KBM-7 (cell line): Measurements from ENCODE around the gene FAM234B.

Experiments used
- DNase-seq: peaks from one replicate; pipeline ENCODE4 v3.0.0-alpha.2; 2015
- in situ Hi-C: fragments of 300-500 bp; cut with MboI; formaldehyde crosslinking; loops from 2 replicates; pipeline ENCODE4 v1.14.3; 2020; ENCODE audit warnings: low sequenced_read_pairs, low pct_unique_long_range_greater_than_20kb, mixed read lengths

Gene FAM234B, protein sequence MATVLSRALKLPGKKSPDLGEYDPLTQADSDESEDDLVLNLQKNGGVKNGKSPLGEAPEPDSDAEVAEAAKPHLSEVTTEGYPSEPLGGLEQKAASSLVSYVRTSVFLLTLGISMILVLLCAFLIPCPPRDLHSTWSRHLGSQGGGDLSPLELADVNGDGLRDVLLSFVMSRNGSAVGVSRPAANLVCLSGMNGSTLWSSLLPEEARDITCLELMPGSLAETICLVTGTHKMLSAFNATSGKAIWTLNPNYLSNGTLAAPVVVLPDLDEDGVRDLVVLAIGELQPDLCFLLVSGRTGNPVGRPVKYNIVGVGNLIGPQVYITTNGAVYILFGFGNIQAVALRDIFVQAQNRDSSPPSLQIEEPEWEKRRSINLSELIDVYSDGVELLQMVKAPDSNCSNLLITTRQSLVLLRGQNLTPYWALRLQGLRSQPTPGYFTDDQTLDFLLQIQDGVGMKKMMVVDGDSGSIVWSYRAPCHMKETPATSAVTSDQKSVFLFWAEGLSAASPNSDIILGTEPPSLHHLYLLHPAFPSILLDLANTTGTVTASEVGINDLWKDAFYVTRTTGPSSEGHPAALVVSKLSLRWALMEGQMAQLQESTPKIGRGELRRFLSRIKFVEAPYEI

DNA sequence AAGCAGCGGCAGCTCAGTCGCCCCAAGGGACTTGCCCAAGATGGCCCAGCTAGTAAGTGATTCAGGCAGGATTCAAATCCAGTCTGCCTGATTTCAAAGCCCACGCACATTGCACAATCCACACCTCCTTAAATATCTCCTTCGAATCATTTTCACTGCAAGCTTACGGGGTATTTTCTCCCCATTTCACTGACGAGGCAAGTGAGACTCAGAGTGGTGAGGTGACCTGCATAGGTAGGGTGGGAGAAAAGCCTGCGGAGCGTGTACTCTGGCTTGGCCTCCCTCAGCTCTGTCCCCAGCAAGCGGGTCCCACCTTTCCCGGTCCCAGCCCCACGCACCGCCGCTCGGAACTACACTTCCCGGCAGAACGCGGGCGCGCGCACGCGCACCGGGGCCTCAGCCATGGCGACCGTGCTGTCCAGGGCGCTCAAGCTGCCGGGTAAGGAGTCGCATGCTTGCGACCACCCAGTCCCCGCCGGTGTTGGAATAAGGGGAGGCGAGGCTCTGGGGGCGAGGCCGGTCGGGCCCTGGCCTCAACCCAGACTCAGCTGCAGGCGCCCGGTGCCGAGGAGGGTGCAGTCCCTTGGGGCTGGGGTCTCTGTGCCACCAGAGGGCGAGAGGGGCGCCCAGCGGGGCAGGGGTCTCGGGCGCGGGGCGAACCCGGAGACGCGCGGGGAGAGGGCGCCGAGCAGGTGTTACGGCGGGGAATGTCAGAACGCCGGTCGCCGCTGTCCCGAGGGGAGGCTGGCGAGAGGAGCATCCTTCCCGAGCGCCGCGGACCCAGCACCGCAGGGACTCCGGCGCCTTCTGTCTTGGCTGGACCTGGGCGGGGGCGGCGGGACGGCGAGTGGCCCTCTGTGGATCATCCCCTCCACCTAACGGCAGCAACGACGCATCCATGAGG is at the start of gene FAM234B:
FAM234B (plus strand) TSS at position 380 of the 904 bp plus-strand sequence; CDS start at position 403, 23 bp downstream.
- DNase-seq = peak; percentile 76
- in situ Hi-C loops = no loop called here

DNA sequence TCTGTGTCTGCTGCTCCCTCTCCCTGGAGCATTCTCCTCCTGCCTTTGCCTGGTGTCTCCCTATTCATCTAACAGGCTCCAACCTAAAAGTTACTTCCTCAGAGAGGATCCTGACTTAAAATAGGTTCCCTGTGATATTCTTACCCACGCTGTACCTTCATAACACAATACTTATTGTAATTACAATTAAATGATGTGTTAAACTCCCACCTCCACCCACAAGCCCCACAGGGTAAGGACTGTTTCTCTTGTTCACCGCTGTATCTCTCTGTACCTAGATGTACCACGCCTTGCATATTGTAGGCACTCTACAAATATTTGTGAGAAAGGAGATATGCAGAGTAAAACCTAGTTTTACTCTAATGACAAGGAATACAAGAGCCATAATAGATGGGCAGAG is 49.1 kb upstream of the FAM234B start:
- in situ Hi-C loops = no loop called here
- no peak for DNase-seq

DNA sequence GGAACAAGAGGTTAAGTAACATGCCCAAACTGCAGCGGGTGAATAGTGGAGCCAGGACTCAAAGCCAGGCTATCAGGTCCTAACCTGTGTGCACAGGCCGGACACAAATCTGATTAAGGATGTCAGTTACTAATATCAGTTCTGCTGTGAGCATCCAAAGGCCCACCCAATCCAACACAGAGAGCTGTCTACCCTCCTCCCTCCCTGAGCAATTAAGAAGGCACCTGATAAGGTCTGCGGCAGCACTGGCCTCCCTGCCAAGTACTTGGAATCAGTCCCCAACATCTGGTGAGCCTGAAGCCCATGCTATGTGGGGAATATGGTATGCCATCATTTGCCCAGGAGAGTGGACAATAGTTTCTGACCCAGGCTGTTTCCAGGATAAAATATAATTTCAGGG is 48.0 kb upstream of the FAM234B start:
- in situ Hi-C loops = no loop called here

DNA sequence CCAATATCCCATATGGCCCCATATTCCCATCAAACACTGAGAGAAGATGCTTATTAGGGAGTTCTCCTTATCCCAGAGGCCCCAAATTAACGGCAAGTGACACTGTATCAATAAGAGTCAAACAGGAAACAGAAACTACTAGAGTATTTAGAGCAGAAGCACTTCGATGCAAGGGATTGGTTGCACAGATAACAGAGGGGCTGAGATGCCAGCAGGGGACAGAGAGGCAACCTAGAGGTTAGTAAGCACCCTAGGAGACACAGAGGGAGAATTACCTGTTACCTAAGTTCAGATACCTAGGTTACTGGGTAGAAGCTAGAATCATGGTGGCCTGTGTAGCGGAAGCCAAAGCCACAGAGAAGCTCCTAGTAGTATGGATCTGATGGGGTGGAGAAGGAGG is 47.0 kb upstream of the FAM234B start:
- no peak for DNase-seq
- in situ Hi-C loops = no loop called here

More for the DNA sequence above, 48.0 kb upstream of the FAM234B start:
- DNase-seq = no peak

DNA sequence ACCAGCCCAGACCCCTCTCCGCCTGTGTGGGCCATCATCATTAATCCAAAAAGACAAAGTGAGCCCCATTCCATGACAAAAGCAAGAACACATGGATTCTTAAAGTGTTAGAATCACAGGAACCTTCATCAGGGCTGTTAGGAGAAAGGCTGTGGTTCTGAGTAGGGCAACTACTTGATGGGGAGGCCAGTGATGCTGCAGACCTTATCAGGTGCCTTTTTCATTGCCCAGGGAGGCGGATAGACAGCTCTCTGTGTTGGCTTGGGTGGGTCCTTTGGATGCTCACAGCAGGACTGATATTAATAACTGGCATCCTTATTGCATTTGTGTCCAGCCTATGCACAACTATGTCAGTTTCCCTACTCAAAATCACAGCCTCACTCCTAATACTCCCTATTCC is 46.4 kb upstream of the FAM234B start:
- in situ Hi-C loops = no loop called here
- DNase-seq = no peak

DNA sequence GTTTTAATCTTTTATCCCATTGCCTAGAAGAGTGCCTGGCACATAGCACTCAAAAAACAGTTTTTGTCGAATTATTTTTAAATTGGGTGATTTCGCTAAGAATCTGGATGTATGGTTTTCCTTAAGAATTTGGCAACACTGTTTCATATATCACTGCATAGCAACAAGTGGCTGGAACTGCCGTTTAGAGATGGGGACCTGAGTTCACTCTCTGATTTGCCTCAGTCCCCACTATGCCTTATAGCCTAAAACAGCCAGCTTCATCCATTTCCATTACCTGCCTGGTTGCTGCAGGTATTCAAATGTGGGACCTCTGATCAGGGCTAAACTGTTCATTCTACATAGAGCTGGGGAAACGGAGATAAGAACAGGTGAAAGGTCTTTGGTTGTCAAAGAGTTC is 45.9 kb upstream of the FAM234B start:
- in situ Hi-C loops = no loop called here
- DNase-seq = no peak

DNA sequence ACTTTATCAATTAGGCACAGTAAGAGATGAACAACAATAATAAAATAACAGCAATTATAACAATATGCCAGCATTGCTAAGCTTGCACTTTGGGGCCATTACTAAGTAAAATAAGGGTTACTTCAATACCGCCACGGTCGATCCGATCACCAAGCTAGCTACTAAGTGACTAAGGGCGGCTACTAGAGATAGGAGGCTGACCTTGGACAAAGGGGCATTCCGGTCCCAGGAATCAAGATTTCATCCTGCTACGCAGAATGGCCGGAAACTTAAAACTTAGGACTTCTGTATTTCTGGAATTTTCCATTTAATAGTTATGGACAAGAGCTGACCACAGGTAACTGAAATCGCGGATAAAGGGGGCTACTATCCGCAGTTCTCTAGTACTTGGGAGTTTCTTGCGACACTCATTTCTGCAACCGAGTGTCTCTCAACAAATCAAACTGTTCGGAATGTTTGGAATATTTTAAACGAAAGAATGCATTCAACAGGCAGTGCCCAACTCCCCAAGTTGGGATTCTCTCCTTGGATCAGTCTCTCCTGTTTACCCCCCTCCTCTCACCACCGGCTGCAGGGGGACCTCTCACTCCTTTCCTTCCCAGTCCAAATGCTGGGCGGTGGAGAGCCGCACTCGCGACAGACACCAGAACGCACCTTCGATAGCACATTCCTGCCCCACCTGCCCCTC is 44.8 kb upstream of the FAM234B start:
- DNase-seq = no peak
- in situ Hi-C loops = no loop called here

DNA sequence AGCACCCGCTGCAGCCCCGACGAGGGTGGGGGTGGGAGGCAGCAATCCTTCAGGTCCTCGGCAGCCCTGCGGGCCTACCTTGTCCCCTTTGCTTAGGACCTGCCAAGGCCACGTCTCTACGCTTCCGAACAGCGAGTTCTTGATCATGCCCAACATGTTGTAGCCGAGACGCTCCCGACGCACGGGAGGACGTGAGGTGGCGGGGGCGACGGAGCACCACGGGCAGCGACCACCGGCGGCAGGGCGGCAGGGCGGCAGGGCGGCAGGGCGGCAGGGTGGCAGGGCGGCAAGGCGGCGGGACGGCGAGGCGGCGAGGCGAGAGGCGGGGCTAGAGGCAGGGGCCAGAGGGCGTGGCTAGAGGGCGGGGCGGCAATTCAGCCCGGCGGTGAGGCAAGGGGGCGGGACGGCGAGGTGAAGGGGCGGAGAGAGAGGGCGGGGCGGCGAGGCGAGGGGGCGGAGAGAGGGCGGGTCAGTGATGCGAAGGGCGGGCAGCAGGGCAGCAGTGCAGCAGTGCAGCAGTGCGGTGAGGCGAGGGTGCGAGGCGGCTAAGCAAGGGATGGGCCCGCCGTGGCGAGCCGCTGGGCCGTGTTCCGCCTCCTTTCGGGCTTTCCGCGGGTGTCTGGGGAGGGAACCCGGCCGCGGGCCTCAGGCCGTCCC is 44.1 kb upstream of the FAM234B start, which contains the start of gene HEBP1:
HEBP1 (minus strand) TSS at position 307 of the 657 bp plus-strand sequence; CDS start at position 156, 151 bp downstream.
- peak; percentile 74 for DNase-seq
- in situ Hi-C loops = no loop called here

DNA sequence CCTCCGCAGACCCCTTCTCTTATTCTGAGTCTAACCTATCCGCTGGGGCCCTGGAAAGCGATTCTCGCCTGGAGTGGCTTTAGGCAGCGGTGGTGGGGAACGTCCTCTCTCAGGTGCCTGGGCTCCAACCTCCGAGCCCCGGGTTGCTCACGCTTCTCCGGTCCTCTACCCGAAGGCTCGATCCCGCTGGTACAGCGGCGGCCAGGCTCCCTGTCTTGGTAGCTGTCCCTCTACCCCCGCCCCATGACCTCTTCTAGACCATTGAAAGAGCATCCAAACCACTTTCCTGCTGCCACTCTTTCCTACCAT is 43.6 kb upstream of the FAM234B start:
- in situ Hi-C loops = no loop called here
- peak; percentile 75 for DNase-seq

DNA sequence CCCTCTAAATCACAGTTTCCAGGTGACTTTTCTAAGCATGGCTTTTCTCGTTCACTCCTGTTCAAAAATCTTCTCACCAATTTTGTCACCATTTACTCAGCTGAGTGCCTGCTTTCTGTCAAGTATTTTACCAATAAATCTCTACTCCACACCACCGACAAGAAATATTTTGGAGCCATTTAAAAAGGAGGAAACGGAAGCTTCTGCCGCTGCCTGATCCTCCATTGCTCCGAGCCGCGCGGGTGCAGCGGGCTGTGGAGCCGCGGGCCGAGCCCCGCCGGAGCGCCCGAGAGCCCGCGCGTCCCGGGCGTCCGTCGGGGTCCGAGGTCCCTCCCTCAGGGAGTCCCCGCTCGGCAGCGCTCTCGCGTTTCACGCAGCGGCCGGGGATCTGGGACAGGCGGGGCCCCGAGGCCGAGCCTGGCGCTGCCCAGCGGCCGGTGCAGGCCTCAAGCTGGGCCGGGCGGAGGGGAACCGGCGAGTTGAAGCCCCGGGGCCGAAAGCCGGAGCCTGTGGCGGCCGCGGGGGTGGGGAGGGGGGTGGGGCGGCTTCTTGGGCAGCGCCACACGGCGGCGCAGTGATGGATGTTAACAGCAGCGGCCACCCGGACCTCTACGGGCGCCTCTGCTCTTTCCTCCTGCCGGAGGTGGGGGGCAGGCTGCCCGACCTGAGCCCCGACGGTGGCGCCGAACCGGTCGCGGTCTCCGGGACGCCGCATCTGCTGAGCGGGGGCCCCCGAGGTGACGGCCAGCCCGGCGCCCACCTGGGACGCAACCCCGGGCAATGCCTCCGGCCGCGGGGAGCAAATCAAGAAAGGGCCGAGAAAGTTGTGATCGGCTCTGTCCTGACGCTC is 43.0 kb upstream of the FAM234B start:
- in situ Hi-C loops = no loop called here
- peak; percentile 59 for DNase-seq

DNA sequence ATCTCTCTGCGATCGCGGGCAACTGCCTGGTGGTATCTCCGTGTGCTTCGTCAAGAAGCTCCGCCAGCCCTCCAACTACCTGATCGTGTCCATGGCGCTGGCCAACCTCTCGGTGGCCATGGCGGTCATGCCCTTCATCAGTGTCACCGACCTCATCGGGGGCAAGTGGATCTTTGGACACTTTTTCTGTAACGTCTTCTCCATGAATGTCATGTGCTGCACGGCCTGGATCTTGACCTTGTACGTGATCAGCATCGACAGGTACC is 42.5 kb upstream of the FAM234B start:
- in situ Hi-C loops = no loop called here
- no peak for DNase-seq

DNA sequence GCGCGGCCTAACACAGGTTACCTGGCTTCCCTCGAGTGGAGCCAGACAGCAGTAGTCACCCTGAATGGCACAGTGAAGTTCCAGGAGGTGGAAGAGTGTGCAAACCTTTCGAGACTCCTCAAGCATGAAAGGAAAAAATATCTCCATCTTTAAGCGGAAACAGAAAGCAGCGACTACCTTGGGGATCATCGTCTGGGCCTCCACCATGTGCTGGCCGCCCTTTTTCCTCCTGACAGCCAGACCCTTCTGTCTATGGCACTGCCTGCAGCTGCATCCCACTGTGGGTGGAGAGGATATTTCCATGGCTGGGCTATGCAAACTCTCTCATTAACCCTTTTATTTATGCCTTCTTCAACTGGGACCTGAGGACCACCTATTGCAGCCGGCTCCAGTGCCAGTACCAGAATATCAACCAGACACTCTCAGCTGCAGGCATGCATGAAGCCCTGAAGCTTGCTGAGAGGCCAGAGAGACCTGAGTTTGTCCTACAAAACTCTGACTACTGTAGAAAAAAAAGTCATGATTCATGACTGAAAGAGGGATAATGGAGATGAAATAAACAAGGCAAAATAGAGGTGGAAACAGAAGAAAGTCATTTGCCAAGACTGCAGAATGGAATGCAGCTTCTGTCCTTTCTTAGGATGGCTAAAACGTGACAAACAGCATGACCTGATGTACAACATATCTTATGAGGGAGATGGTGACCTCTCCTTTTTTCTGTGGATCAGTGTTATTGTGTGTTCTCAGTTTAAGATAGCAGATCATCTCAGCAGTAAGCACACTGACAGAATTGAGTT is 41.7 kb upstream of the FAM234B start:
- in situ Hi-C loops = no loop called here
- no peak for DNase-seq

DNA sequence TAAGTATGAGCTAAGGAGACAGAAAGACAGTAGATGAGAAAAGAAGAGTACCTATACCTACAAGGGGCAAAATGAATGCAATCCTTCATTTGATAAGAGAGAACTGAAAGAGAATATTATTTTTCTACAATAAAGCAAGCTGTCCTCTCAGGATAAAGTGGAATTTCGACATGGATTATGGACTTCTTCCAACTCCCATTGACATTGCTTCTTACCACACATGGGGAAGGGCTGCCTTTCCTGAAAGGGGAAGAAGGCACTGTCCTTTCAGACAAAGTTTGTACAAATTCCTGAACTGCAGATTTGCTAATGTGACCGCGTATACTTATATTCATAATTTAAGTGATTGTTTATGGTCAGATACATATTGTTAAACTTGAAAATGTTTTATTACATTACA is 39.8 kb upstream of the FAM234B start:
- in situ Hi-C loops = no loop called here
- DNase-seq = no peak

DNA sequence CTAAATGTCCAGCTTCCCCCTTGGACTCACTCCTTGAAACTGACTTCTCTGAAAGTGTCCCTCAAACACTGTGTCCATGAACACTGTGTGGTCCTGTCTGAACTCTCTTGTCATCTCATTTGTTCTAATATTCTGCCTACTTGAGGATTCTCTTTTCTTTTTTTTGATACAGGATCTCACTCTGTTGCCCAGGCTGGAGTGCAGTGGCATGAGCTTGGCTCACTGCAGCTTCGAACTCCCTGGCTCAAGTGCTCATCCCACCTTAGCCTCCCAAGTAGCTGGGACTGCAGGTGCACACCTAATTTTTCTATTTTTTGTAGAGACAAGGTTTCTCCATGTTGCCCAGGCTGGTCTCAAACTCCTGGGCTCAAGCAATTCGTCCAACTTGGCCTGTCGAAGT is 39.2 kb upstream of the FAM234B start:
- in situ Hi-C loops = no loop called here
- no peak for DNase-seq

DNA sequence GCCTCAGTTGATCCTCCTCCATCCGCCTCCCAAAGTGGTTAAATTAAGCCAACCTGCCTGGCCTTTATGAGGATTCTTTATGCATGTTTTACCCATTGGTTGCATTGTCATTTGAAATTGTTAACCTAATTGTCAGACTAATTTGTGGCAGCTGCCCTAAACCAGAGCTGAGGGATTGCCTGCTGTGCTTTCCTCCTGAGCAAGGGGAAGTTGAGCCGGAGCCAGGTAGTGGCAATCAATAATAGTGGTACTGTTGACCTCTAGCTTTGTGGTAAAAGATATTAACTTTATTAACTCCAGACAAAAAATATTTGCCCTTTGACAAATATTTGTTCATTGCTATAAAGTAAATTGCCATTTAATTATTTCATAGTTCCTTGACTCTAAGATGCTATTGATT is 38.5 kb upstream of the FAM234B start:
- no peak for DNase-seq
- in situ Hi-C loops = no loop called here

DNA sequence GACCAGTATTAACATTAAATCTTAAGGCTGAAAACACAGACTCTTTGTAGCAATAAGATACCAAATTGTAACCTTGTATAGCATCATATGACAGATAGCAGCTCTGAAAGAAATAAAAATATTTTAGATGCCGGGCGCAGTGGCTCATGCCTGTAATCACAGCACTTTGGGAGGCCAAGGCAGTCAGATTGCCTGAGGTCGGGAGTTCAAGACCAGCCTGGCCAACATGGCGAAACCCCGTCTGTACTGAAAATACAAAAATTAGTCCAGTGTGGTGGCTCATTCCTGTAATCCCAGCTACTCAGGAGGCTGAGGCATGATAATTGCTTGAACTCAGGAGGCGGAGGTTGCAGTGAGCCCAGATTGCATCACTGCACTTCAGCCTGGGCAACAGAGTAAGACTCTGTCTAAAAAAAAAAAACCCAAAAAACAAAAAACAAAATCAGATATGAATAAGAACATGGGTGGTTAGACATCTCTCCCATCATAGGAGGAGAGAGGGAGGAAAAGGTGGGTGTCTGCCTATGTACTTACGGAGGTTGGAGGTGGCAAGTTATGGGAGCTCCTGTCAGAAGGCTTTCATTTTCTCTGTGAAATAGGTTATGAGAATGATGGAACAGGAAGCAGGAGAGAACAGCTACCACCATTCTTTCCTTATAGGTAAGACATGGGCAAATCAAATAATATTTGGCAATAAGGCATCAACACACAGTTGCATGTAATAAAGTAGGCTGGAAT is 36.5 kb upstream of the FAM234B start:
- in situ Hi-C loops = no loop called here
- DNase-seq = no peak
